Fibroblast of skin of left quadriceps (primary cell): ENCODE measurements around the gene FAM222B.
A peak's percentile ranks its signal among the peaks of the same experiment; 100 is the strongest.
"Not testable (repeated sequence)": the region's sequence is repeated elsewhere in the genome, so short reads cannot be mapped to it uniquely, and the experiment has no call there.

Experiments used
- DNase-seq, 2 experiments: peaks; one replicate each; pipeline ENCODE4 v3.0.0-alpha.2; 2013; ENCODE audit warnings: low read depth in 2 of 2

FAM222B gene

DNA sequence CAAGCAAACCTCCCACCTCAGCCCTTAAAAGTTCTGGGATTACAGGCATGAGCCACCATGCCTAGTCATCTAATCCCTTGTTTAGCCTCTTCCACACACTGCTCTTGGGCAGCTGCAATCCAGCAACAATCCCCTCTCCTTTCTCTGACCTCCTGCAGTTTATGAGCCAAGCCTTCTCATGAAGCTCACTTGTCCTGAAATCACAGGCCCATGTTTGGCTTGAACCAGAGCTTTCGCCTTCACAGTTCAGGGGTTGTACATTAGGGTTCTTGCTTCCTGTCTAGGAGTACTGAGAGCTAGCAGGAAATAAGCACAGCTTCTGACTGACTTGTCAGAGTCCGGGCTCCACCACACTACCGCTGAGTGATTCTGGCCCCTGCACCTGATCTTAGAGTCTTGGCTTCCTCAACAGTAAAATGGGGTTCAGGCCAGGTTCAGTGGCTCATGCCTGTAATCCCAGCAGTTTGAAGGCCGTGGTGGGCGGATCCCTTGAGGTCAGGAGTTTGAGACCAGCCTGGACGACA, 28.5 kb upstream of the FAM222B start:
- no peak for DNase-seq

DNA sequence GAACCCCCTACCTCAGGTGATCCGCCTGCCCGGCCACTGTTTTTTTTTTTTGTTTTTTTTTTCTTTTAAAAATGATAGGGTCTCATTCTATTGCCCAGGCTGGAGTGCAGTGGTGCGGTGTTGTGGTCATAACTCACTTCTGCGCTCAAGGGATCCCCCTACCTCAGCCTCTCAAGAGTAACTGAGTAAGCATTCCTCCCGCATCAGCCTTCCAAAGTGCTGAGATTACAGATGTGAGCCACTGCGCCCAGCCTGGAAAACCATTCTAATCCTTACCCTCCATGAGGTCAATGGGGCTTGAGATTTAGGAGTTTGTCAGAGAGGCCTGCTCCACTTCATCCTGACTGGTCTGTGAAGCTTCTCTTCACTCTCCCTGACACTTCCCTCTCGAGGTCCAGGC, 24.7 kb upstream of the FAM222B start:
- no peak for DNase-seq

DNA sequence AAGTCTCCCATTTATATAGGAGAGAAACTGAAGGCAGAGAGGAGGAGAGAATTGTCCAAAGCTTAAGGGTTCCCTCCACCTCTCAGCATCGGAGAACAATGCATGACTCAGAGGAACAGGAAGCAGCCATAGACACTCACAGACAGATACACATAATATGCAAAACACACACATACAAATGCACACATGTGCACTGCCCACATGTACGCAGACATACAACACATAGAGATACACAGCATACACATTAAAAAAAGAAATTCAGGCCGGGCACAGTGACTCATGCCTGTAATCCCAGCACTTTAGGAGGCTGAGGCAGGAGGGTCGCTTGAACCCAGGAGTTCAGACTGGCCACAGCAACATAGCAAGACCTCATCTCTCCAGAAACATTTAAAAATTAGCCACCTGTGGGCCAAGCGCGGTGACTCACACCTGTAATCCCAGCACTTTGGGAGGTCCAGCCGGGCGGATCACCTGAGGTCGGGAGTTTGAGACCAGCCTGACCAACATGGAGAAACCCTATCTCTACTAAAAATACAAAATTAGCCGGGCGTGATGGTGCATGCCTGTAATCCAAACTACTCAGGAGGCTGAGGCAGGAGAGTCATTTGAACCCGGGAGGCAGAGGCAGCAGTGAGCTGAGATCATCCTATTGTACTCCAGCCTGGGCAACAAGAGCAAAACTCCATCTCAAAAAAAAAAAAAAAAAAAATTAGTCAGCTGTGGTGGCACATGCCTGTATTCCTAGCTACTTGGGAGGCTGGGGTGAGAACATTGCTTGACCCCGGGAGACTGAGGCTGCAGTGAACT, 23.6 kb upstream of the FAM222B start:
- DNase-seq = no peak

DNA sequence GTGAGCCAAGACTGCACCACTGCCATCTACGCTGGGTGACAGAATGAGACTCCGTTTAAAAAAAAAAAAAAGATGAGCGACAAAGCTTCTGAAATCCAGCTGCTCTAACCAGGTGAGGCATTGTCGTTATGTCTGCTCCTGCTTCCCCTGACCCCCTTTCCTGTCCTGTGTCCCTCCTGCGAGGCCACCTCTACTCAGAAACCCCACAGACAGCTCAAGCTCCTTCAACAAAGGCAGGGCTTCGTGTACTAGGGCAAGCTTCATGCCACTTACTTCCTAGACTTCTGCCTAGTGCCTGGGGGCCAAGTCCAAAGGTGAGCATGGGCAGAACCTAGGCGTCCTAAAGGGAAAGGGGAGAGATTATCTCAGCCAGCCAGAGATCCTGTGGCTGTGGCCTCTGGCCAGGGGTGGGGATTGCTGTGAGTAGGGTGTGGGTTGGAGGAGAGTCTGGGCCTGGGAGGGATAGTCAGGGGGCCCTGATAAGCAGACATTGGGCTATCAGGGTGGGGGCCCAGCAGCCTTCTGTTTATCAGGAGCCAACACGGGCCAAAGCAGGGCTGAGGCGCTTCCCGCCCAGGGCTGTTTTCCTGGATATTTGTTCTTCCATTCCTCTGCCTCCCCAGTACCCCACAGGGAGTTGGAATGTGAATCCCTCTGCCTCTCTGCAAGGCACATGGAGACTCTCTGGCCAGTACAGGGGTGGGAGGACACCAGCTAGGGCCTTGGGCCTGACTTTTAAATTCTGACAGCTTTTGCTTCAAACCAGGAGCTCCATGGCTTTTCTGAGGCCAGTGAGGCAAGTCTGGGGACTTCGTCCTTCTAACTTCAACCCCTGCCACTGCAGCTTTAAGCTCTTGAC, 22.6 kb upstream of the FAM222B start:
- no peak for DNase-seq

DNA sequence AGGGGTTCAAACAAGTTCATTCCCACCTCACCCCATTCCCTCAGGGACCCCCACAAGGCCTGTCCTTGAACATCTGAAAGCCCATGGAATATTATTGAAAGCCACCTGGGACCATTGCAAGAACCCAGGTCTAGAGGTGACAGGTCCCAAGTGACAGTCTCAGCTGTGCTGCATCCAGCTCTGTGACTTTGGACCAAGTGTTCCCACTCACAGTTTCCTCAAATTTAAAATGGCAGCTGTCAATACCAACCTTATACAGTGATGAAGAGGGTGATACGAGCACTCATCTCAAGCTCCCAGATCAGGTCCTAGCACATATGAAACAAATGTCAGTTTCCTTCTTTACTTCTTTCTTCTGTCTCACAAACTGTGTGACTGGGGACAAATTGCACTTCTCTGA, 21.4 kb upstream of the FAM222B start:
- DNase-seq = no peak

DNA sequence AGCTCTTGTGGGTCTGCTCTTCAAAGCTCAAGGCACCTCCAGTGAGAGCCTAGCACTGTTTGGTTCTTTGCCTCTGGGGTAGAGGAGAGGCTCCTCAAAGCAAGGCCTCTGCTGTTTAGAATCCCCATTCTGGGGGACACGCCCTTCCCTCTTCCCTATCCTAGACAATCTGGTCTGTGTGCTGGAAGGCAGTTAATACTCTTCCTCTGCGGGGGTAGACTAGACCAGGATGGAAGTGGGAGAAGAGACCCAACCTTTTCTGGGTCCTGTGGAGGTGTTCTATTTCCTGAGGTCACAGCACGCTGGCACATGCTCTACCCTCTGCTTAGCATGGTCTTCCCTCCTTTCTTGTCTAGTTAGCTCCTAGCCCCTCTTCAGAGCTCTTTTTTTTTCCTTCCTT, 20.0 kb upstream of the FAM222B start:
- DNase-seq = no peak

DNA sequence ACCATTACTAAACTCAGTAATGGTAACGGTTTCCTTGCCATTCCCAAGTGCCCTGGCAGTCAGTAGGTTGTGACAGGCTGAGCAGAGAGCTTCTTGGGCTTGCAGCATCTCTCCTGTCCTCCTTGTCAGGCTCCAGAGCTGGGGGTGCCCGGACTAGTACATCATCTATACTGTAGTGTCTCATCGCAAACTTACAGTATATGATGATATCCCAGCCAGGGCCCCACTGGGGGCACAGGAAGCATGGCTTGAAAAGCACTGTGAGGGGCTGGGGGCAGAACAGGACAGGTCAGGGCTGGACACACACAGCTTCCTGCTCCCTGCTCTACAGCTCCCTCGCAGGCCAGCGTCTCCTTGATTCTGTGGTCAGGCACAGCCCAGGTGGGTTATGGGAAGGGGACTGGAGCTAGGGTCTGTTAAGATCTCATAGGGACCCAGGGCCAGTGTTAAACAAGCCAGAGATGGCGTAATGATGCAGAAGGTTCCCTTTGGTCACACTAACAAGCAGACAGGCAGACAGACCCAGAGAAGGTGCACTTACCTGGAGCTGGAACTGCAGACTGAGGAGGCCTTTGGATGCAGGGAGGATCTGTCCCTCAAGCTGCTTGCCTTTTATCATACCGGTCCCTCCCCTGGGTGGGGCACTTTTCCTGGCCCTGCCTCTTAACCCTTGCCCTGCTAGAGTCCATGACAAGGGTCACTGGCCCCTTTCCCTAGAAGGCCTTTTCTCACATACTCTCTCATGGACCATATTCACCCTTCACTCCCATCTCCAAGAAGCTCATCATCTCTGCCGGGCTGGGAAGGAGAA, 19.0 kb upstream of the FAM222B start:
- DNase-seq = no peak

DNA sequence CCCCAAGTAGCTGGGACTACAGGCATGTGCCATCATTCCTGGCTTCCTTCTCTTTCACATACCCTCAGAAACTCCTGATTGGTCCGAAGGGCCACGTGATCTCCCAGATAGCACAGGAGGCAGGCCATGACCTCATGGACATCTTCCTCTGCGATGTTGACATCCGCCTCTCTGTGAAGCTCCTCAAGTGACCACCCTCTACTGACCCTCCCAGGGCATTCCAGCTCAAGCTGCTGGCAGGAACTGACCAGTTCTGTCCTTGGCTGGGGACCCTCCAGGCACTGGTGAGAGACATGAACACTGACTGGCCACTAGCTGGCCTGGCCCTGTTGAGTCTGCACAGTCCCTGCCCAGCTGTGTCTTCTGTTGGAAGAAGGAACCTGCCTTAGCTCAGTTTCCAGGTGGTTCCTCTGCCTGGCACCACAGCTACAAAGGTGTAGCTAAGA, 17.8 kb upstream of the FAM222B start:
- no peak for DNase-seq

DNA sequence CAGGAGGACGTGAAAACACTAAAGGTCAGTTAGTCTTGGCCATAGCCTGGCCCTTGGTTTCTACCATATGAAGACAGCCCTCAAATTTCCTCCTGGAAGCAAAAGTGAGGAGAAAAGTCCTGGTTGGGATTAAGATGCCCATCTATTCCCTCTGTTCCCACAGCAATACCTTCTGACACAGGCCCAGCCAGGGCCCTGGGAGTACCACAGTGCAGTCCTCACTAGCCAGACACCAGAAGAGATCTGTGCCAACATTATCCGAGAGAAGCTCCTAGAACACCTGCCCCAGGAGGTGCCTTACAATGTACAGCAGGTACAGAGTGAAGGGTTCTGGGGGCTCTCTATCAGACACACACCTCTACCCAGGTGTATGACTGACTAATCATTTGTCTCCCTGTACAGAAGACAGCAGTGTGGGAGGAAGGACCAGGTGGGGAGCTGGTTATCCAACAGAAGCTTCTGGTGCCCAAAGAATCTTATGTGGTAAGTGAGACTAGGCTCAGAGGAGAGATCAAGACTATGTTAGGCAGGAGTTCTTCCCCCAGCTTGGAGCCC, 16.3 kb upstream of the FAM222B start:
- no peak for DNase-seq

DNA sequence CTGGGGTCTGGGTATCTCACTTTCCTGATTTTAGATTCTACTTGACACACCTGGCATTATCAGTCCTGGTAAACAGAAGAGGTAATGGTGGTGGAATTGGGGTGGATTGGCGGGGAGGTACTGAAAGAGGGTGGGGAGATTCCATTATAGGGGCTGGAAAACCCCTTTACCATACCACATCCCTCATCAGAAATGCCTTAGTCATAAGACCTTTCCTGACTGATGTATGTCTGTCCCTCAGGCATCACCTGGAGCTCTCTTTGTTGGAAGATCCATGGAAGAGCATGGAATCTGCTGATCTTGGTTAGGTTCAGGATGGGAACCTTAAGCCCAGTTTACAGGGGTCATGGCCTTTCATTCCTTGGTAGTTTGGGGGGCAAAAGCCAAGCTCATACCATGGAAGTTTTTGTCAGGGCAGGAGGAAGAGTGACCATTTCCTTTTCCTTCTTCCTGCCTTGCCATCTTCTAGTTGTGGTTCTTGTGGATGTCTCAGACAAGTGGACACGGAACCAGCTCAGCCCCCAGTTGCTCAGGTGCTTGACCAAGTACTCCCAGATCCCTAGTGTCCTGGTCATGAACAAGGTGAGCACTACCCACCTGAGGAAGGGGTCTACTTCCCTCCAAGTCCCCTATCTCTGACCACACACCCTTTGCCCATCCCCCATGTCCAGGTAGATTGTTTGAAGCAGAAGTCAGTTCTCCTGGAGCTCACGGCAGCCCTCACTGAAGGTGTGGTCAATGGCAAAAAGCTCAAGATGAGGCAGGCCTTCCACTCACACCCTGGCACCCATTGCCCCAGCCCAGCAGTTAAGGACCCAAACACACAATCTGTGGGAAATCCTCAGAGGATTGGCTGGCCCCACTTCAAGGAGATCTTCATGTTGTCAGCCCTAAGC, 15.6 kb upstream of the FAM222B start:
- no peak for DNase-seq

DNA sequence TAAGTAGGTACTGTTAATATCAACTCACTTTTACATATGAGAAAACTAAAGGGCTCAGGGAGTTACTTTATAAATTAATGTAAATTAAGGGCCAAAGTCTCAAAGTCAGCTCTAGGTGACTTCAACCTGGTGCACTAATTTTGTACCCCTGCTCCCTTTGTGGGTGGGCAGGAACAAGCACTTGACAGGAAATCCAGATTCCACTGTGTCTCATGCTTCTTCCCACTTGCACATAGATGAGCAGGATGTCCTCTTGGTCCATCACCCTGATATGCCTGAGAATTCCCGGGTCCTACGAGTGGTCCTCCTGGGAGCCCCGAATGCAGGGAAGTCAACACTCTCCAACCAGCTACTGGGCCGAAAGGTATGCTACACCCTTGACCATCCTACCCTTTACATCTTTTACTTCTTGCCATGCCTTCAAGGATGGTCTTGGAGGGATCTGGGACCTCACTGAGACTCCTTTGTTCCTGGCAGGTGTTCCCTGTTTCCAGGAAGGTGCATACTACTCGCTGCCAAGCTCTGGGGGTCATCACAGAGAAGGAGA, 13.5 kb upstream of the FAM222B start:
- DNase-seq = no peak

DNA sequence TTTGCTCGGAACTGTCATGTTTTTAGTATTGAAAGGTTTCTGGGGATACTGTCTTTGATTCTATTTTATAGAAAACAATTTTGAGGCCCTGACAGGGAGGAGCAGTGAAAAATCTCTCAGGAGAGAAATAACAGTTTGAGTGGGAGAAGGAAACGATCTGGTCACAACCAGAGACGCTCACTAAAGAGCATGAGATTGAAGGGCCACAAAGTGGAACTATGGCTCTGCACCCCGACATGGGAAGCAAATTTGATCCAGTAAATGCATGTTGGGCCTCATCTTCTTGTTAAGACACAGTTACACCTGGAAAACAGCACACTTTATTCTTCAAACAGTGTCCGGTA, 12.7 kb upstream of the FAM222B start:
- no peak for DNase-seq

DNA sequence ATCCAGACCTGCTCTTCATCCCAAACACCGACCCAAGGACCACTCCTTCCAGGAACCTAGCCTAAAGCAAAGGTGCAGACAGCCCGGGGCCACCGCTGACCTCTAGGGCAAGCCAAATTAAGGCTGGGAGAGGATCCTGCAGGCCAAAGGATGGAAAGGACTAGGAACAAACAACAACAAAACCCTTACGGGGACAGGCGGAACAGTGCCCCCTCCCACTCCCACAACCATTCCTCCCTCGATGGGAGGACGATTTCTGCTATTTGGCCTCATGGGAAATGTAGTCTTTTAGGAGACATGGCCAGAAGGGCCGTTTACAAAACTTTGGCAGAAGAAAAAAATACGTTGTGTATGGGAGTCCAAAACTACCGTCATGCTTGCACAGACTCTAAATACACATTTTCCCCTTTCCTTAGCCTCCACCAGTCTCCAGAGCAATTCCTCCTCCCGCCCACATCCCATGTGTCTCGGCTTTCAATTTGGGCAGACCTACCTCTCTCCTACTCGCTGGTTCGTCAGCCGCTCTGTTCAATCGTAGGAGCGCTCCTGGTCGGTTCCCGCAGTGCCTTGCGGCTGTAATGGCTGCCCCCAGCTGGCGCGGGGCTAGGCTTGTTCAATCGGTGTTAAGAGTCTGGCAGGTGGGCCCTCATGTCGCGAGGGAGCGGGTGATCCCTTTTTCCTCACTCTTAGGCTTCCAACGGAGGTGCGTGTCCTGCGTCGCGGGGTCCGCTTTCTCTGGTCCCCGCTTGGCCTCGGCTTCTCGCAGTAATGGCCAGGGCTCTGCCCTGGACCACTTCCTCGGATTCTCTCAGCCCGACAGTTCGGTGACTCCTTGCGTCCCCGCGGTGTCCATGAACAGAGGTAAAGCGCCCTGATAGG, 12.1 kb upstream of the FAM222B start, which contains the start of gene ERAL1:
Gene ERAL1 (plus strand): TSS at position 560 of the 879 bp plus-strand sequence. CDS start 19 bp downstream, at position 579.
- DNase-seq = peak; percentile 67 to 68

DNA sequence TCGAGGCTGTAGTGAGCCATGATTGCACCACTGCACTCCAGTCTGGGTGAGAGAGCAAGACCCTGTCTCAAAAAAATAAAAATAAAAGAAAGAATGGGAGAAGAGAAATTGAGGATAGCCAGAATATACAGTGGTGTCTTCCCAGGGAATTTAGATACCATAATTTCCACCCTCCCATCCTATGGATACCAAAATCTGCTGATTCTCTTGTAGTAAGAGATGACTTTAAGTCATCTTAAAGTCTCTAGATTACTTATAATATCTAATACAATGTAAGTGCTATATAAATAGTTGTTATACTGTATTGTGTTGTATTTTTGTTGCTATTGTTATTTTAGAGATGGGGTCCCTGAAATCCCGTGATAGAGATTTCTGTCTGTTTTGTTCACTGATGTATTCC, 10.7 kb upstream of the FAM222B start:
- no peak for DNase-seq

DNA sequence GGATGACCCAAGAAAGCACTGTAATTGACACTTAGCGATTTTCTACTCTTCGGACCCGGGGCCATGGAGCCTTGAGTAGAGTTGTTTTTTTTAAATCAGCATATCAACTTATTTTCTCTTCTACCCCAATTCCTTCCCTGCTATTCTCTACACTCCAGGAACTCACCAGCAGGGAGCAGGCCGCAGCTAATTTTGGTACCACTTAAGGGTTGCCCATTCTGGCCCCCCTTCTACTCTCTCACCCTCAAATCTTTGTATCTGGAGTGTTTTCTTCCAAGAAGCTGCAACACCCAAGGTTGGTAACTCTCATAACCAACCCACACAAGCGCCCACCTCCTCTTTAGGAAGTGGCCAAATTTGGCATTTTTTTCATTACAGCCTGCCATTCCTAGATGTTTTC, 6.7 kb upstream of the FAM222B start:
- DNase-seq = no peak

DNA sequence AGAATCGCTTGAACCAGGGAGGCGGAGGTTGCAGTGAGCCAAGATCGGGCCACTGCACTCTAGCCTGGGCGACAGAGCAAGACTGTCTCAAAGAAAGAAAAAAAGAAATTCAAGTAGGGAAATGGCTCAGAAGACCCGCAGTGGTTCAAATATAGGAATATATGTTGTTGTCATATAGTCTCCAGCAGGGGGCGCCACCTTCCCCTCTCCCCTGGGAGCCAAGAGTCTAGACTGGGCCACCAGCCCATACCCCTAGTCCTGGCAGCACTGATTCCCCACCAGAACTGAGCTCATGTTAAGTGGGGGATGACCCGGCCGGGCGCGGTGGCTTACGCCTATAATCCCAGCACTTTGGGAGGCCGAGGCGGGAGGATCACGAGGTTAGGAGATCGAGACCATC, 6.1 kb upstream of the FAM222B start:
- DNase-seq = not testable (repeated sequence)

DNA sequence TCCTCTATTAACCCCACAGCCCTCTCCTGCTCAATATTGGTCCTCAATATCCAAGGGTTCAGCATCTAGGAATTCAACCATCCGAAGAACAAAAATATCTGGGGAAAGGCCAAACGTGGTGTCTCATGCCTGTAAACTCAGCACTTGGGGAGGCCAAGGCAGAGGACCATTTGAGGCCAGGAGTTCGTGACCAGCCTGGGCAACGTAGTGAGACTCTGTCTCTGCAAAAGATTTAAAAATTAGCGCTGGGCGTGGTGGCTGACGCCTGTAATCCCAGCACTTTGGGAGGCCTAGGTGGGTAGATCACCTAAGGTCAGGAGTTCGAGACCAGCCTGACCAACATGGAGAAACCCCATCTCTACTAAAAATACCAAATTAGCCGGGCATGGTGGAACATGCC, 4.1 kb upstream of the FAM222B start:
- not testable (repeated sequence) for DNase-seq

DNA sequence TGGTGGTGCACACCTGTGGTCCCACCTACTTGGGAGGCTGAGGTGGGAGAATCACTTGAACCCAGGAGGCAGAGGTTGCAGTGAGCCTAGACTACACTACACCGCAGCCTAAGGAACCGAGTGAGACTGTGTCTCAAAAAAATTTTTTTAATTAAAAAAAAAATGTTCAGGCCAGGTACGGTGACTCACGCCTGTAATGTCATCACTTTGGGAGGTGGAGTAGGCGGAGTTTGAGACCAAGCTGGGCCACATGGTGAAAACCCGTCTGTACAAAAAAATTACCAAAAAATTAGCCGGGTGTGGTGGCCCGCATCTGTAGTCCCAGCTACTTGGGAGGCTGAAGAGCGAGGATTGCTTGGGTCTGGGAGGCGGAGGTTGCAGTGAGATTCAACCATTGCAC, 3.6 kb upstream of the FAM222B start:
- no peak for DNase-seq

DNA sequence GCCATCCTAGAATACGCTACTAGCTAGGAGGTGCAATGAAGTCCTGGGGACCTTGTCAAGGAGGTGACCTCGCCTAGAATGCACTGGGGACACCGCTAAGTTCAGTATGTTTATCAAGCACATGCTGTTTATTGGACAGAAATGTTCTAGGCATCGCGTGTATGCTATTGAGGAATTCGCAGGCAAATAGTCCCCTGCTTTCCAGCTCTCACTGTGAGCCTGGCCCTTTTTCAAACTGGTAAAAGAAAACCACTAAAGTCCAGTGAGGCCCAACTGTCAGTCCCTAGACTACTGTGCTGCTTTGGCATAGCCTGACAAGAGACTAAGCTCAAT, 1.2 kb upstream of the FAM222B start:
- no peak for DNase-seq
